Gastroesophageal sphincter (tissue), 4 donors: ENCODE results near the gene ZC2HC1B. TPM values are rescaled to one million over a fixed set of nuclear protein-coding genes. Genes with fewer than 3 reads are reported as not detected.

ENCODE experiments used
- ATAC-seq: fragments of 150-250 bp; one replicate; pipeline ENCODE4 v1.9.1; 2016; ENCODE audit warnings: mild to moderate bottlenecking, moderate library complexity
- H3K27ac ChIP-seq, 4 donors: fragments of 200-600 bp; sonication (generic) in 3 of 4; 1 replicate in 3 of 4; 2 replicates in 1 of 4; pipeline ENCODE4 v1.5.1; 2016 to 2019
- H3K27me3 ChIP-seq: fragments of 200-600 bp; sonication (generic); one replicate; pipeline ENCODE4 v1.5.1; 2019
- H3K36me3 ChIP-seq, 2 donors: fragments of 200-600 bp; sonication (generic); one replicate each; pipeline ENCODE4 v1.5.1; 2019; ENCODE audit warnings: control low read depth in 1 of 2
- H3K4me1 ChIP-seq, 3 donors: fragments of 200-600 bp; sonication (generic); 1 replicate in 2 of 3; 2 replicates in 1 of 3; pipeline ENCODE4 v1.5.1; 2016 to 2019; ENCODE audit warnings: control low read depth in 2 of 3
- H3K4me3 ChIP-seq, 2 donors: fragments of 200-600 bp; sonication (generic); one replicate each; pipeline ENCODE4 v1.5.1; 2019; ENCODE audit warnings: mild to moderate bottlenecking in 1 of 2, moderate library complexity in 1 of 2
- H3K9me3 ChIP-seq, 3 donors: fragments of 200-600 bp; sonication (generic); one replicate each; pipeline ENCODE4 v1.5.1; 2017 to 2019; ENCODE audit warnings: control low read depth in 2 of 3
- CTCF ChIP-seq, 4 experiments: fragments of 200-600 bp in 2 of 4; fragments of 450-650 bp in 2 of 4; sonication (generic) in 1 of 4; IDR thresholded peaks; one replicate each; pipeline ENCODE4 v1.5.1; 2017 to 2019; ENCODE audit warnings: antibody characterized with exemption in 4 of 4, mild to moderate bottlenecking in 2 of 4, moderate library complexity in 2 of 4
- EP300 ChIP-seq: sonication (generic); formaldehyde crosslinking; IDR thresholded peaks from one replicate; pipeline ENCODE4 v1.6.1; 2017; ENCODE audit warnings: antibody characterized with exemption, mild to moderate bottlenecking
- POLR2A ChIP-seq, 2 donors: fragments of 450-650 bp; IDR thresholded peaks; one replicate each; pipeline ENCODE4 v1.6.1; 2017; ENCODE audit warnings: antibody characterized with exemption in 2 of 2, mild to moderate bottlenecking in 2 of 2, moderate library complexity in 1 of 2
- POLR2AphosphoS5 ChIP-seq: sonication (generic); formaldehyde crosslinking; IDR thresholded peaks from one replicate; pipeline ENCODE4 v1.6.1; 2017; ENCODE audit warnings: antibody characterized with exemption
- WGBS, 2 donors: methylation state at CpG; one replicate each; pipeline ENCODE4 v1.1.5; 2018; ENCODE audit warnings: low coverage in 1 of 2; 5-methylcytosine and 5-hydroxymethylcytosine counted together
- total RNA-seq, 4 donors: library from RNA; depleted of rRNA; stranded (reverse); fragments of >200 nt; gene quantifications; one replicate each; pipeline ENCODE4 v1.1.0, GENCODE V29; 2016

The ZC2HC1B gene
- total RNA-seq, 4 donors from 2014 or later, result not detected

DNA sequence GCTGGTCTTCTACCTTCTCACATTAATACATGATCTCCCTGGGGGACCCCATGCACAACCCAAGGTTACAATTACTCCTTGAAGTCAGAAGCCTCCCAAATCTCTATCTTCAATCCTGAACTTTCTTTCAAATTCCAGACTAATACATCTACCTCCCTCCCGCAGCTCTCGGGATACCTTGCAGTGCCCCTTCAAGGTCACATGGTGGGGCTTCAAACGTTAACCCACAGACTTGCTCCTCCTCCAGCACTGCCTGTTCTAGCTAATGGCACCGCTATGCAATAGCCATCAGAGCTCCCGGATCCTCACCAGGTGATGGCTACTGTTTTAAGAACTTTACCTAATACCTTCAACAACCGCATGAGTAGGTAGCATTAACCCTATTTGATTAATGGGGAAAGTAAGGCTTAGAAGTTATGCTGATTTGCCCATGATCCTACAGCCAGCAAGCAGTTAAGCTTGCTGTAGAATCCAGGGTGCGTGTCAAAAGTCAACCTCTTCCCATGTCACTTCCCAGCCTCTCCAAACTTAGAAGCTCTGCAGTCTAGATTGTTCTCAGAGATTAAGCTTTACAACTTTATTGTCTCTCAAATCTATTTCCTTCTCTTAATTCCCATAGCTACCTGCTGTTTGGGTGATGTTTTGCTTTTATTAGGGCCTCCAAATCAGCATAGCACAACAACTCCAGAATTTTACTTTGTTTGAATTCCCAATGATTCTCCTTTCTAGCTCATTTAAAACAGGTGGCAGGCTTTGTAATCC, 99.1 kb downstream of the ZC2HC1B start:
- no peak for TF ChIP-seq POLR2A (IDR thresholded peaks at IDR 0.05)
- TF ChIP-seq CTCF (IDR thresholded peaks at IDR 0.05), result no peak
- TF ChIP-seq EP300, result no peak
- TF ChIP-seq POLR2AphosphoS5, result no peak
- Histone ChIP-seq H3K9me3 (no peaks in the 10 kb centered on the region), H3K27ac (no peak overlapping the region), H3K4me1 (peaks cover 0 to 24% (median 0%) of the 10 kb centered on the region in 3 donors), H3K27me3 (no peaks in the 10 kb centered on the region), H3K4me3 (no peak overlapping the region), H3K36me3 (peaks cover 0 to 17% of the 10 kb centered on the region in 2 donors)
- WGBS, 2 donors, result 63 to 74% methylated on average over 4 to 6 of the region's 7 CpGs
- no peak for ATAC-seq

DNA sequence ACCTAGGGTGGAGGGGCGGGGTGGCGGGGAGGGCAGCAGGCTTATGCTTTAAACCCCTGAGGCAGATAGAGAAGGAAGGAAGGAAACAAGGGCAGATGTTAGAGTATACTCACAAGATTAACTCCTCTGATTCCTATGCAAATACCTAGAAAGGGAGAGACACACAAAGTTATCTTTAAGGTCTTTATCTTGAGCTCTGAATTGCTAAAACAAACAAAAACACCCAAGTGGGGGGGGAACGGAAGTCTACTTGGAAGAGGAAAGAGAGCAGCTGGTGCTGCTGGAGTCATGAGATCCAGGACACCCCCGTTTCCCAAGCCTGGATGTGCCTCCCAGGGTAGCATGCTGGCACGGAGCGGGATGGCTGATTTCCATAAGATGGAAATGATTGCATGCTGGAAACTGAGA, 100.4 kb downstream of the ZC2HC1B start:
- no peak for TF ChIP-seq EP300
- no peak for TF ChIP-seq POLR2AphosphoS5
- no peak for TF ChIP-seq CTCF (IDR thresholded peaks at IDR 0.05)
- TF ChIP-seq POLR2A (IDR thresholded peaks at IDR 0.05), result no peak

DNA sequence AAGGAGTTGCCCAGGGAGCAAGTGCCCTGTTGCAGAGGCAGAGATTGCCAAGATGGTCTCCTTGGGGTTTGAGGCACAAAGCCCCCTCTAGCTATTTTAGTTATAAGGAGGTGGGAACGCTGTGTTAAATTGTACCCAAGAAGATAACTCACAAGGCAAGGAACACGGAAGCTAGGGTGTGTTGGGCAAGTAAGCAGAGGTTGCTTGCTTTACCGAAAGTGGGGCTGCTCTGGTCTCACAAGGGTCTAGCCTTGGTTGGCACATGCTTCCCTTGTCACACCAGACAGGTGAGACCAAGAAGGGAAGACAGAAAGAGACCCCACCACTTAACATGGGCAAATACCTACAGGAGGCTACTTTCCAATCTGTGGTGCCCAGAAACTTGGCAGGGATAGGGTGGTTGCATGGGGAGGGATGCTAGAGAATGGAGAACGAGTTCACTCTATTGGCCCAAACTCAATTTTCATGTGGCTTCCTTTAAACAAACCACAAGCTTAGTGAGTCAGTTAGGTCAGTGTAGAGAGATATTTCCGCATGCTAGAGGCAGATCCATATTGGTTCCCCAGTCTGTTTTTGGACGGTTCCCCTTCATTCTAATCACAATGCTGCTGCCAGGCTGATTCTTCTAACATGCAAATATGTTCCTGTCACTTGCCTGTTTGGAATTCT, 101.4 kb downstream of the ZC2HC1B start:
- Histone ChIP-seq H3K9me3 (no peaks in the 10 kb centered on the region), H3K4me3 (no peak overlapping the region), H3K36me3 (peaks cover 0 to 9% of the 10 kb centered on the region in 2 donors), H3K27ac (no peak overlapping the region), H3K4me1 (peaks cover 0 to 24% (median 0%) of the 10 kb centered on the region in 3 donors), H3K27me3 (no peaks in the 10 kb centered on the region)
- WGBS, 2 donors, result 67 to 78% methylated on average over 6 of the region's 6 CpGs
- no peak for ATAC-seq
- TF ChIP-seq CTCF (IDR thresholded peaks at IDR 0.05) (no peak), POLR2AphosphoS5 (no peak), EP300 (no peak), POLR2A (IDR thresholded peaks at IDR 0.05) (no peak)

More for the DNA sequence above, 100.4 kb downstream of the ZC2HC1B start:
- ATAC-seq, result no peak
- Histone ChIP-seq H3K27ac (no peak overlapping the region), H3K9me3 (no peaks in the 10 kb centered on the region), H3K27me3 (no peaks in the 10 kb centered on the region), H3K4me3 (no peak overlapping the region), H3K4me1 (peaks cover 0 to 24% (median 0%) of the 10 kb centered on the region in 3 donors), H3K36me3 (peaks cover 0 to 9% of the 10 kb centered on the region in 2 donors)
- WGBS, 2 donors, result 63 to 64% methylated on average over 2 to 6 of the region's 6 CpGs

- TF ChIP-seq POLR2A (IDR thresholded peaks at IDR 0.05), result no peak
- peaks cover 0 to 9% of the 10 kb centered on the region in 2 donors for H3K36me3 ChIP-seq
- H3K27me3 ChIP-seq, result no peaks in the 10 kb centered on the region
- H3K4me1 ChIP-seq, result peaks cover 0 to 29% (median 0%) of the 10 kb centered on the region in 3 donors
- WGBS, 2 donors, result 50 to 84% methylated on average over 1 of the region's 1 CpG
- H3K9me3 ChIP-seq, result no peaks in the 10 kb centered on the region
- H3K4me3 ChIP-seq, result no peak overlapping the region
- H3K27ac ChIP-seq, result no peak overlapping the region
- ATAC-seq, result no peak
Observed at GRCh38 chr6:143966312-143966711, 102.0 kb downstream of the ZC2HC1B start.

GRCh38 chr6:143967706-143968376, 103.6 kb downstream of the ZC2HC1B start:
- no peak for ATAC-seq
- H3K4me3 ChIP-seq, result no peak overlapping the region
- WGBS, 2 donors, result 53 to 63% methylated on average over 2 to 5 of the region's 5 CpGs
- H3K27me3 ChIP-seq, result no peaks in the 10 kb centered on the region
- H3K9me3 ChIP-seq, result no peaks in the 10 kb centered on the region
- H3K4me1 ChIP-seq, result peaks cover 0 to 26% (median 0%) of the 10 kb centered on the region in 3 donors
- TF ChIP-seq CTCF (IDR thresholded peaks at IDR 0.05) (no peak), POLR2A (IDR thresholded peaks at IDR 0.05) (no peak), POLR2AphosphoS5 (no peak), EP300 (no peak)
- H3K36me3 ChIP-seq, result peaks cover 0 to 9% of the 10 kb centered on the region in 2 donors
- no peak overlapping the region for H3K27ac ChIP-seq
